Measurements from ENCODE around the gene SLC22A14.

Gene SLC22A14

DNA sequence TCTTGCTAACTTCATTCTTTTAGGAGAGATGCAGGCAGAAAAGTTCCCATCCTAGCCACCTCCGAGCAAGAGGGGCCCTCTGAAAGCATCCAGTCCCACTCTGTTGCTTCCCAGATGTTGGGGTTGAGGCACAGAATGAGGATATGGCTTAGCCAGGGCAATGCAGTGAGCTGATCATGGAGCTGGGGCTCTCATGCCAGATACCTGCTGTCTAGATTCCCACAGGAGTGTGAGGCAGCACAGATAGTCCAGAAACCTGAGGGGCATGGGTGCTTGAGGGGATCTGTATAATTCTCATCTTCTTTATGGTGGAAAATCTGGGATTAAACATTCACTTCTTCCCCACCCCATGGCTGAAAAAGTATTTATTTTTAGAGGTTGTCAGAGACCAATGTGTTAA, 15.3 kb upstream of the SLC22A14 start:
- no peaks in the 10 kb centered on the region for H4K20me1 ChIP-seq (ENCODE audit: insufficient read depth, low read length)
- H3K79me2 ChIP-seq (ENCODE audit: insufficient read depth, low read length) = no peaks in the 10 kb centered on the region
- H3K4me3 ChIP-seq (ENCODE audit: low read depth, low read length, poor library complexity, severe bottlenecking) = no peak overlapping the region
- no peaks in the 10 kb centered on the region for H3K27me3 ChIP-seq (ENCODE audit: insufficient read depth, low read length)
- H3K4me1 ChIP-seq (ENCODE audit: insufficient read depth, low read length, severe bottlenecking) = peaks cover 14% of the 10 kb centered on the region
- H3K36me3 ChIP-seq (ENCODE audit: insufficient read depth, low read length) = no peaks in the 10 kb centered on the region
- H3K9me2 ChIP-seq (ENCODE audit: low read depth, low read length) = no peaks in the 10 kb centered on the region
- H3K9ac ChIP-seq (ENCODE audit: low read length) = no peak overlapping the region
- TF ChIP-seq, protein P1, sequence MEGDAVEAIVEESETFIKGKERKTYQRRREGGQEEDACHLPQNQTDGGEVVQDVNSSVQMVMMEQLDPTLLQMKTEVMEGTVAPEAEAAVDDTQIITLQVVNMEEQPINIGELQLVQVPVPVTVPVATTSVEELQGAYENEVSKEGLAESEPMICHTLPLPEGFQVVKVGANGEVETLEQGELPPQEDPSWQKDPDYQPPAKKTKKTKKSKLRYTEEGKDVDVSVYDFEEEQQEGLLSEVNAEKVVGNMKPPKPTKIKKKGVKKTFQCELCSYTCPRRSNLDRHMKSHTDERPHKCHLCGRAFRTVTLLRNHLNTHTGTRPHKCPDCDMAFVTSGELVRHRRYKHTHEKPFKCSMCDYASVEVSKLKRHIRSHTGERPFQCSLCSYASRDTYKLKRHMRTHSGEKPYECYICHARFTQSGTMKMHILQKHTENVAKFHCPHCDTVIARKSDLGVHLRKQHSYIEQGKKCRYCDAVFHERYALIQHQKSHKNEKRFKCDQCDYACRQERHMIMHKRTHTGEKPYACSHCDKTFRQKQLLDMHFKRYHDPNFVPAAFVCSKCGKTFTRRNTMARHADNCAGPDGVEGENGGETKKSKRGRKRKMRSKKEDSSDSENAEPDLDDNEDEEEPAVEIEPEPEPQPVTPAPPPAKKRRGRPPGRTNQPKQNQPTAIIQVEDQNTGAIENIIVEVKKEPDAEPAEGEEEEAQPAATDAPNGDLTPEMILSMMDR (IDR thresholded peaks at IDR 0.05; ENCODE audit: low read length) = no peak
- no peak for TF ChIP-seq EZH2 (IDR thresholded peaks at IDR 0.05; ENCODE audit: borderline replicate concordance, low read length)
- no peak overlapping the region for H3K4me2 ChIP-seq (ENCODE audit: low read length)
- no peak overlapping the region for H3K27ac ChIP-seq (ENCODE audit: low read depth, low read length, poor library complexity, severe bottlenecking)
- H2AFZ ChIP-seq (ENCODE audit: low read length) = no peak overlapping the region
- H3F3A ChIP-seq (ENCODE audit: insufficient read depth, low read length) = no peaks in the 10 kb centered on the region
- H3K9me3 ChIP-seq (ENCODE audit: low read length) = no peaks in the 10 kb centered on the region

- H3K9me3 ChIP-seq (ENCODE audit: low read length) = no peaks in the 10 kb centered on the region
- no peak overlapping the region for H2AFZ ChIP-seq (ENCODE audit: low read length)
- H3K9me2 ChIP-seq (ENCODE audit: low read depth, low read length) = no peaks in the 10 kb centered on the region
- H3K4me1 ChIP-seq (ENCODE audit: insufficient read depth, low read length, severe bottlenecking) = peaks cover 14% of the 10 kb centered on the region
- H4K20me1 ChIP-seq (ENCODE audit: insufficient read depth, low read length) = no peaks in the 10 kb centered on the region
- TF ChIP-seq, protein P1 (IDR thresholded peaks at IDR 0.05; ENCODE audit: low read length) = no peak
- no peak for TF ChIP-seq EZH2 (IDR thresholded peaks at IDR 0.05; ENCODE audit: borderline replicate concordance, low read length)
- H3F3A ChIP-seq (ENCODE audit: insufficient read depth, low read length) = no peaks in the 10 kb centered on the region
- H3K27ac ChIP-seq (ENCODE audit: low read depth, low read length, poor library complexity, severe bottlenecking) = no peak overlapping the region
- H3K36me3 ChIP-seq (ENCODE audit: insufficient read depth, low read length) = no peaks in the 10 kb centered on the region
- no peaks in the 10 kb centered on the region for H3K27me3 ChIP-seq (ENCODE audit: insufficient read depth, low read length)
- H3K79me2 ChIP-seq (ENCODE audit: insufficient read depth, low read length) = no peaks in the 10 kb centered on the region
- H3K9ac ChIP-seq (ENCODE audit: low read length) = no peak overlapping the region
- no peak overlapping the region for H3K4me2 ChIP-seq (ENCODE audit: low read length)
- no peak overlapping the region for H3K4me3 ChIP-seq (ENCODE audit: low read depth, low read length, poor library complexity, severe bottlenecking)
These were observed 14.4 kb upstream of the SLC22A14 start for GRCh38 chr3:38267662-38268061.

- Histone ChIP-seq H3K36me3 (ENCODE audit: insufficient read depth, low read length) (no peaks in the 10 kb centered on the region), H3K9me3 (ENCODE audit: low read length) (no peaks in the 10 kb centered on the region), H2AFZ (ENCODE audit: low read length) (no peak overlapping the region), H3K4me1 (ENCODE audit: insufficient read depth, low read length, severe bottlenecking) (peaks cover 14% of the 10 kb centered on the region), H3K4me2 (ENCODE audit: low read length) (no peak overlapping the region), H3F3A (ENCODE audit: insufficient read depth, low read length) (no peaks in the 10 kb centered on the region), H4K20me1 (ENCODE audit: insufficient read depth, low read length) (no peaks in the 10 kb centered on the region), H3K4me3 (ENCODE audit: low read depth, low read length, poor library complexity, severe bottlenecking) (no peak overlapping the region), H3K27ac (ENCODE audit: low read depth, low read length, poor library complexity, severe bottlenecking) (no peak overlapping the region), H3K9me2 (ENCODE audit: low read depth, low read length) (no peaks in the 10 kb centered on the region), H3K27me3 (ENCODE audit: insufficient read depth, low read length) (no peaks in the 10 kb centered on the region), H3K9ac (ENCODE audit: low read length) (no peak overlapping the region), H3K79me2 (ENCODE audit: insufficient read depth, low read length) (no peaks in the 10 kb centered on the region)
- TF ChIP-seq EZH2 (IDR thresholded peaks at IDR 0.05; ENCODE audit: borderline replicate concordance, low read length) = no peak
- TF ChIP-seq, protein P1 (IDR thresholded peaks at IDR 0.05; ENCODE audit: low read length) = no peak
These were observed 14.0 kb upstream of the SLC22A14 start for GRCh38 chr3:38268087-38268486.

Data from OCI-LY1 (cell line).